Thoracic aorta endothelial cell (primary cell): ENCODE results near the gene MVK. TPM values are rescaled to one million over a fixed set of nuclear protein-coding genes. Genes with fewer than 3 reads are reported as not detected.

Experiments used
- total RNA-seq: library from RNA; depleted of rRNA; stranded (reverse); fragments of >200 nt; gene quantifications from 2 replicates; pipeline ENCODE4 v1.2.3, GENCODE V29; 2012

Gene MVK
- 16.8 and 28.4 TPM in 2 replicates for total RNA-seq

GRCh38 chr12:109573029-109573913 is at the start of gene MVK, which contains the start of gene MMAB:
Gene MVK (plus strand): TSS chr12:109573794. CDS start chr12:109574823, 1,029 bp downstream.
Gene MMAB (minus strand): TSS chr12:109573504. CDS start chr12:109573480, 24 bp downstream.

Other genes starting within 250 kb of the MVK start
- gene MYO1H, start 225.9 kb upstream of the MVK start, total RNA-seq = not detected in 2 replicates
- 126 and 135 TPM in 2 replicates for gene KCTD10, start 96.5 kb upstream of the MVK start, total RNA-seq
- 49.7 and 50.9 TPM in 2 replicates for gene UBE3B, start 96.2 kb upstream of the MVK start, total RNA-seq
- gene MMAB, start 290 bp upstream of the MVK start, total RNA-seq = 21.0 and 36.6 TPM in 2 replicates
- gene FAM222A, start 140.0 kb downstream of the MVK start, total RNA-seq = 0.50 and 0.93 TPM in 2 replicates